ENCODE results near the gene DSP.

GRCh38 chr6:7528565-7528964 is 12.9 kb upstream of the DSP start:
- TF ChIP-seq CTCF (IDR thresholded peaks at IDR 0.05 in 2 of 3, conservative IDR thresholded peaks at IDR 0.05 in 1 of 3; ENCODE audit: control insufficient read depth in 2 of 3, extremely low read depth in 1 of 3, insufficient read depth in 1 of 3, low read depth in 3 of 3, low read length in 3 of 3) (no peak), SUPT20H (IDR thresholded peaks at IDR 0.05; ENCODE audit: borderline replicate concordance, control insufficient read depth, low read depth, low read length) (no peak), ELK1 (IDR thresholded peaks at IDR 0.05; ENCODE audit: low read depth, low read length) (no peak), ZZZ3 (IDR thresholded peaks at IDR 0.05; ENCODE audit: control insufficient read depth, insufficient read length, low read depth) (no peak), NKRF (conservative IDR thresholded peaks at IDR 0.05) (no peak), CREM (IDR thresholded peaks at IDR 0.05; ENCODE audit: low read depth) (no peak), WRNIP1 (IDR thresholded peaks at IDR 0.05; ENCODE audit: borderline replicate concordance, low read depth, low read length) (no peak), REST (IDR thresholded peaks at IDR 0.05; ENCODE audit: low read depth, low read length) (no peak), SMAD1 (IDR thresholded peaks at IDR 0.05; ENCODE audit: low read depth, partially characterized antibody) (no peak), HDAC6 (IDR thresholded peaks at IDR 0.05; ENCODE audit: unreplicated experiment) (no peak), NBN (IDR thresholded peaks at IDR 0.05) (no peak), POLR2A (IDR thresholded peaks at IDR 0.05; ENCODE audit: low read depth, low read length) (no peak), RAD21 (IDR thresholded peaks at IDR 0.05; ENCODE audit: insufficient read depth, low read depth, low read length) (no peak), CREB1 (IDR thresholded peaks at IDR 0.05; ENCODE audit: low read depth) (no peak)
